Tibial nerve (tissue), 4 donors: ENCODE measurements around the gene CCDC184.
A peak's percentile ranks its signal among the peaks of the same experiment; 100 is the strongest.

Source experiments
- CTCF ChIP-seq, 5 experiments: fragments of 200-600 bp in 3 of 5; fragments of 450-650 bp in 2 of 5; sonication (generic) in 3 of 5; IDR thresholded peaks; one replicate each; pipeline ENCODE4 v1.5.1; 2016 to 2019; ENCODE audit warnings: antibody characterized with exemption in 5 of 5, mild to moderate bottlenecking in 3 of 5, moderate library complexity in 2 of 5
- EP300 ChIP-seq, 2 donors: sonication (generic); formaldehyde crosslinking; IDR thresholded peaks; one replicate each; pipeline ENCODE4 v1.6.1; 2017; ENCODE audit warnings: antibody characterized with exemption in 2 of 2, mild to moderate bottlenecking in 1 of 2

GRCh38 chr12:48197971-48198671 lies 14.7 kb downstream of the CCDC184 start:
- TF ChIP-seq CTCF (IDR thresholded peaks at IDR 0.05) (peak in 4 of 5 experiments; percentile 5 to 49 (median 20)), EP300 (IDR thresholded peaks at IDR 0.05) (peak; percentile 90 to 98)
